Activated T-helper 2 cell treated with anti-CD3 and anti-CD28 coated beads, Interferon-gamma antibody, Interleukin-2, Interleukin-4, amounts not matched to agents 10 μg/mL and 5 μg/mL and 100 μg/mL, durations not matched to agents 14 hours and 24 hours and 36 hours (primary cell): ENCODE data around the gene TXNL4A. TPM values are rescaled to one million over a fixed set of nuclear protein-coding genes. Genes with fewer than 3 reads are reported as not detected.
"Not testable (repeated sequence)": the region's sequence is repeated elsewhere in the genome, so short reads cannot be mapped to it uniquely, and the experiment has no call there.

ENCODE experiments used
- DNase-seq: peaks from one replicate; pipeline ENCODE4 v3.0.0; 2021; ENCODE audit warnings: low spot score
- H3K27ac Mint-ChIP-seq: one replicate; pipeline ENCODE4 v1.8.0; 2021; ENCODE audit warnings: mixed read lengths
- H3K27me3 Mint-ChIP-seq: one replicate; pipeline ENCODE4 v1.8.0; 2021; ENCODE audit warnings: low read depth, mixed read lengths
- H3K36me3 Mint-ChIP-seq: one replicate; pipeline ENCODE4 v1.8.0; 2021; ENCODE audit warnings: low read depth, mixed read lengths
- H3K4me1 Mint-ChIP-seq: one replicate; pipeline ENCODE4 v1.8.0; 2021; ENCODE audit warnings: low read depth, mixed read lengths
- H3K4me3 Mint-ChIP-seq: one replicate; pipeline ENCODE4 v1.8.0; 2021; ENCODE audit warnings: low read depth, mild to moderate bottlenecking, moderate library complexity, mixed read lengths
- H3K9me3 Mint-ChIP-seq: one replicate; pipeline ENCODE4 v1.8.0; 2021; ENCODE audit warnings: mixed read lengths
- intact Hi-C: fragments of 100-400 bp; cut with micrococcal nuclease; formaldehyde crosslinking; loops from one replicate; pipeline ENCODE4 v1.15.1; 2023
- total RNA-seq: library from RNA; stranded (reverse); gene quantifications from 2 replicates; pipeline ENCODE4 v1.2.3, GENCODE V29; 2022

Gene TXNL4A
- total RNA-seq, 1 donor from 2014 or later, result 194 TPM

- not testable (repeated sequence) for H3K4me3 Mint-ChIP-seq, H3K9me3 Mint-ChIP-seq, DNase-seq, H3K27me3 Mint-ChIP-seq, H3K27ac Mint-ChIP-seq, H3K36me3 Mint-ChIP-seq
- H3K4me1 Mint-ChIP-seq, result peaks cover 42% of the 10 kb centered on the region
- intact Hi-C loops, result loop anchor here (5.0 kb wide), 4 partner anchors 53 to 278 kb away; partner anchors contain the start of gene ADNP2
Measured at GRCh38 chr18:79960161-79960801, 28.1 kb downstream of the TXNL4A start.

- Mint-ChIP-seq H3K4me3 (no peak overlapping the region), H3K27ac (no peak overlapping the region), H3K27me3 (no peaks in the 10 kb centered on the region), H3K4me1 (peaks cover 44% of the 10 kb centered on the region), H3K9me3 (no peaks in the 10 kb centered on the region), H3K36me3 (no peaks in the 10 kb centered on the region)
- intact Hi-C loops, result loop anchor here (10.0 kb wide), 1 partner anchor 434 kb away; no protein-coding TSS in a partner anchor
- DNase-seq, result no peak
Measured at GRCh38 chr18:79958981-79959380, 29.4 kb downstream of the TXNL4A start.

GRCh38 chr18:79956276-79956675 lies 32.1 kb downstream of the TXNL4A start:
- Mint-ChIP-seq H3K27ac (no peak overlapping the region), H3K27me3 (no peaks in the 10 kb centered on the region), H3K4me1 (peaks cover 29% of the 10 kb centered on the region), H3K9me3 (no peaks in the 10 kb centered on the region), H3K4me3 (no peak overlapping the region), H3K36me3 (no peaks in the 10 kb centered on the region)
- intact Hi-C loops, result loop anchor here (10.0 kb wide), 1 partner anchor 431 kb away; no protein-coding TSS in a partner anchor
- DNase-seq, result no peak

- H3K27me3 Mint-ChIP-seq, result no peaks in the 10 kb centered on the region
- no peaks in the 10 kb centered on the region for H3K9me3 Mint-ChIP-seq
- no peak overlapping the region for H3K4me3 Mint-ChIP-seq
- intact Hi-C loops, result loop anchor here (10.0 kb wide), 1 partner anchor 431 kb away; no protein-coding TSS in a partner anchor
- peaks cover under 1% of the 10 kb centered on the region for H3K36me3 Mint-ChIP-seq
- DNase-seq, result no peak
- no peak overlapping the region for H3K27ac Mint-ChIP-seq
- H3K4me1 Mint-ChIP-seq, result peaks cover 25% of the 10 kb centered on the region
Measured at GRCh38 chr18:79955302-79956075, 32.9 kb downstream of the TXNL4A start.

GRCh38 chr18:79954791-79955190 lies 33.6 kb downstream of the TXNL4A start:
- no peak overlapping the region for H3K4me3 Mint-ChIP-seq
- intact Hi-C loops, result loop anchor here (10.0 kb wide), 1 partner anchor 430 kb away; no protein-coding TSS in a partner anchor
- H3K27me3 Mint-ChIP-seq, result no peaks in the 10 kb centered on the region
- H3K27ac Mint-ChIP-seq, result no peak overlapping the region
- peaks cover 22% of the 10 kb centered on the region for H3K4me1 Mint-ChIP-seq
- no peaks in the 10 kb centered on the region for H3K9me3 Mint-ChIP-seq
- peaks cover 5% of the 10 kb centered on the region for H3K36me3 Mint-ChIP-seq
- no peak for DNase-seq

- Mint-ChIP-seq H3K27ac (peak overlapping the region; percentile 52), H3K4me3 (no peak overlapping the region), H3K36me3 (peaks cover 12% of the 10 kb centered on the region), H3K4me1 (peaks cover 24% of the 10 kb centered on the region), H3K27me3 (no peaks in the 10 kb centered on the region), H3K9me3 (no peaks in the 10 kb centered on the region)
- DNase-seq, result no peak
- intact Hi-C loops, result loop anchor here (10.0 kb wide), 1 partner anchor 429 kb away; no protein-coding TSS in a partner anchor
Measured at GRCh38 chr18:79953971-79954651, 34.3 kb downstream of the TXNL4A start.

GRCh38 chr18:79952996-79953559 lies 35.3 kb downstream of the TXNL4A start:
- Mint-ChIP-seq H3K4me1 (peaks cover 26% of the 10 kb centered on the region), H3K27me3 (no peaks in the 10 kb centered on the region), H3K27ac (no peak overlapping the region), H3K9me3 (no peaks in the 10 kb centered on the region), H3K36me3 (peaks cover 22% of the 10 kb centered on the region), H3K4me3 (peak overlapping the region; percentile 26)
- DNase-seq, result no peak
- intact Hi-C loops, result loop anchor here (10.0 kb wide), 1 partner anchor 428 kb away; no protein-coding TSS in a partner anchor

GRCh38 chr18:79952456-79952995 lies 35.8 kb downstream of the TXNL4A start:
- H3K9me3 Mint-ChIP-seq, result no peaks in the 10 kb centered on the region
- peaks cover 26% of the 10 kb centered on the region for H3K36me3 Mint-ChIP-seq
- H3K4me3 Mint-ChIP-seq, result peak overlapping the region; percentile 17

GRCh38 chr18:79951545-79952455 lies 36.6 kb downstream of the TXNL4A start, which contains the start of gene SLC66A2:
Gene SLC66A2 (minus strand): TSS chr18:79951653. CDS start chr18:79950926, 727 bp downstream.
- Mint-ChIP-seq H3K9me3 (no peaks in the 10 kb centered on the region), H3K27me3 (no peaks in the 10 kb centered on the region), H3K36me3 (peaks cover 26% of the 10 kb centered on the region), H3K4me3 (peak within 1 kb of the TSS; percentile 82), H3K4me1 (peaks cover 28% of the 10 kb centered on the region), H3K27ac (peak within 1 kb of the TSS; percentile 65)
- intact Hi-C loops, result loop anchor here (1.0 to 10.0 kb wide), 4 partner anchors 12 to 427 kb away; partner anchors contain the start of gene TXNL4A
- peak; percentile 85 for DNase-seq

More at GRCh38 chr18:79952456-79952995, 35.8 kb downstream of the TXNL4A start:
- Mint-ChIP-seq H3K27ac (no peak overlapping the region), H3K27me3 (no peaks in the 10 kb centered on the region), H3K4me1 (peaks cover 28% of the 10 kb centered on the region)
- intact Hi-C loops, result loop anchor here (10.0 kb wide), 1 partner anchor 428 kb away; no protein-coding TSS in a partner anchor
- DNase-seq, result no peak

- DNase-seq, result no peak
- Mint-ChIP-seq H3K4me3 (peak overlapping the region; percentile 82), H3K27ac (peak overlapping the region; percentile 65), H3K4me1 (peaks cover 28% of the 10 kb centered on the region), H3K27me3 (no peaks in the 10 kb centered on the region), H3K36me3 (peaks cover 32% of the 10 kb centered on the region), H3K9me3 (no peaks in the 10 kb centered on the region)
- intact Hi-C loops, result loop anchor here (1.0 to 10.0 kb wide), 4 partner anchors 13 to 426 kb away; partner anchors contain the start of gene TXNL4A
Measured at GRCh38 chr18:79950515-79951341, 37.6 kb downstream of the TXNL4A start.
